Measurements from ENCODE around the gene NANOGP8.

- TF ChIP-seq EP300 (IDR thresholded peaks at IDR 0.05; ENCODE audit: borderline replicate concordance) (no peak), REST (IDR thresholded peaks at IDR 0.05; ENCODE audit: low read depth) (no peak), FOXM1 (IDR thresholded peaks at IDR 0.05; ENCODE audit: borderline replicate concordance, low read depth) (no peak), MAX (IDR thresholded peaks at IDR 0.05) (no peak), RAD21 (IDR thresholded peaks at IDR 0.05; ENCODE audit: low read depth) (no peak), YY1 (IDR thresholded peaks at IDR 0.05; ENCODE audit: low read depth) (no peak), CEBPB (IDR thresholded peaks at IDR 0.05) (no peak), NFIC (IDR thresholded peaks at IDR 0.05) (no peak), CREB1 (IDR thresholded peaks at IDR 0.05; ENCODE audit: low read depth) (no peak)
Observed at GRCh38 chr15:35108453-35108852, 23.4 kb upstream of the NANOGP8 start.

Measured in Ishikawa (cell line).